Activated CD4-positive, alpha-beta T cell treated with anti-CD3 and anti-CD28 coated beads, Interleukin-2, Interleukin-6, amounts not matched to agents 100 ng/mL and 50 ng/mL, durations not matched to agents 16 hours and 8 hours (primary cell): Measurements from ENCODE around the gene SEC23A.

Experiments used
- DNase-seq: peaks from one replicate; pipeline ENCODE4 v3.0.0-alpha.2; 2020

The SEC23A gene

GRCh38 chr14:38982837-38983236, 120.2 kb downstream of the SEC23A start:
- no peak for DNase-seq

GRCh38 chr14:38982278-38982677, 120.8 kb downstream of the SEC23A start:
- DNase-seq, result no peak
